B cell (primary cell): ENCODE data around the gene HNRNPH2. TPM values are rescaled to one million over a fixed set of nuclear protein-coding genes. Genes with fewer than 3 reads are reported as not detected.

Experiments used
- ATAC-seq: fragments of 200-7000 bp; cut with Tn5 transposase; one replicate; pipeline ENCODE4 v1.10.0; 2021; ENCODE audit warnings: low read depth, mild to moderate bottlenecking, moderate number of reproducible peaks, moderate library complexity
- CTCF ChIA-PET: fragments of 350-600 bp; sonication (Branson Sonifier 250); formaldehyde crosslinking; loops from one replicate; lab custom pipeline; 2021; ENCODE audit warnings: antibody characterized with exemption, inconsistent platforms; lab: Charles Lee
- POLR2A ChIA-PET: fragments of 350-600 bp; sonication (Branson Sonifier 250); formaldehyde crosslinking; loops from one replicate; lab custom pipeline; 2021; ENCODE audit warnings: antibody characterized with exemption; lab: Charles Lee
- DNase-seq: peaks from one replicate; pipeline ENCODE4 v3.0.0; 2013
- H2AFZ ChIP-seq: 2 replicates; pipeline ENCODE4 v1.6.1; 2012; ENCODE audit warnings: mild to moderate bottlenecking, low read depth, low read length; ENCODE audit not compliant: insufficient read depth, poor library complexity, severe bottlenecking
- H3K27ac ChIP-seq, 2 donors: 1 replicate in 1 of 2; 2 replicates in 1 of 2; pipeline ENCODE4 v1.5.1; 2012 to 2013; ENCODE audit warnings: low read length in 2 of 2, mild to moderate bottlenecking in 2 of 2, moderate library complexity in 1 of 2
- H3K27me3 ChIP-seq, 4 experiments: fragments of 200-600 bp in 1 of 4; sonication (generic) in 1 of 4; replicated peaks in 1 of 4; 1 replicate in 2 of 4; 2 replicates in 2 of 4; pipeline versions ENCODE4 v1.6.1 to v1.7.0; 2013 to 2016; ENCODE audit warnings: low read length in 3 of 4, mild to moderate bottlenecking in 2 of 4, mixed read lengths in 1 of 4, moderate library complexity in 1 of 4; ENCODE audit not compliant: insufficient read depth in 4 of 4, control insufficient read depth in 3 of 4; ENCODE audit errors: control extremely low read depth in 1 of 4
- H3K36me3 ChIP-seq, 2 experiments: replicated peaks in 1 of 2; 1 replicate in 1 of 2; 2 replicates in 1 of 2; pipeline versions ENCODE4 v1.6.1 to v1.7.1; 2013; ENCODE audit warnings: low read length in 1 of 2; ENCODE audit not compliant: insufficient read depth in 2 of 2, control insufficient read depth in 1 of 2; ENCODE audit errors: control extremely low read depth in 1 of 2, extremely low read depth in 1 of 2
- H3K4me1 ChIP-seq, 2 donors: fragments of 200-600 bp in 1 of 2; sonication (generic) in 1 of 2; 1 replicate in 1 of 2; 2 replicates in 1 of 2; pipeline versions ENCODE4 v1.5.1 to v1.6.1; 2013 to 2017; ENCODE audit warnings: low read length in 2 of 2; ENCODE audit not compliant: control insufficient read depth in 2 of 2, insufficient read depth in 2 of 2
- H3K4me2 ChIP-seq: replicated peaks from 2 replicates; pipeline ENCODE3; 2012; ENCODE audit warnings: mild to moderate bottlenecking, low read depth, low read length; ENCODE audit not compliant: poor library complexity, severe bottlenecking
- H3K4me3 ChIP-seq, 5 experiments: fragments of 200-600 bp in 1 of 5; sonication (generic) in 1 of 5; 1 replicate in 3 of 5; 2 replicates in 2 of 5; pipeline versions ENCODE4 v1.5.1 to v1.7.0; 2011 to 2016; ENCODE audit warnings: low read length in 4 of 5, mild to moderate bottlenecking in 4 of 5, low read depth in 2 of 5, control low read depth in 1 of 5, moderate library complexity in 1 of 5; ENCODE audit not compliant: insufficient read depth in 1 of 5; ENCODE audit errors: control extremely low read depth in 1 of 5, extremely low read depth in 1 of 5
- H3K79me2 ChIP-seq: fragments of 200-600 bp; sonication (generic); one replicate; pipeline ENCODE4 v1.6.0; 2016; ENCODE audit warnings: low read length; ENCODE audit not compliant: control insufficient read depth, insufficient read depth
- H3K9ac ChIP-seq: fragments of 200-600 bp; sonication (generic); 2 replicates; pipeline ENCODE4 v1.6.1; 2017; ENCODE audit warnings: mild to moderate bottlenecking, low read length, moderate library complexity
- H3K9me3 ChIP-seq, 3 donors: one replicate each; pipeline versions ENCODE4 v1.6.1 to v1.7.1; 2013; ENCODE audit warnings: low read length in 2 of 3; ENCODE audit not compliant: control insufficient read depth in 2 of 3, insufficient read depth in 1 of 3; ENCODE audit errors: control extremely low read depth in 1 of 3
- H4K20me1 ChIP-seq: 2 replicates; pipeline ENCODE4 v1.6.0; 2012; ENCODE audit warnings: mild to moderate bottlenecking, low read length; ENCODE audit not compliant: insufficient read depth, control insufficient read depth, poor library complexity, severe bottlenecking
- H3K27ac Mint-ChIP-seq: one replicate; pipeline ENCODE4 v1.8.0; 2021; ENCODE audit warnings: mixed read lengths
- H3K27me3 Mint-ChIP-seq: one replicate; pipeline ENCODE4 v1.8.0; 2021; ENCODE audit warnings: mixed read lengths
- H3K4me1 Mint-ChIP-seq: one replicate; pipeline ENCODE4 v1.8.0; 2021; ENCODE audit warnings: mixed read lengths
- H3K4me3 Mint-ChIP-seq: one replicate; pipeline ENCODE4 v1.8.0; 2021; ENCODE audit warnings: mixed read lengths
- H3K9me3 Mint-ChIP-seq: one replicate; pipeline ENCODE4 v1.8.0; 2022; ENCODE audit warnings: mixed read lengths; ENCODE audit not compliant: insufficient read depth
- EZH2 ChIP-seq: IDR thresholded peaks from 2 replicates; pipeline ENCODE4 v1.6.1; 2012; ENCODE audit warnings: borderline replicate concordance, low read depth, mild to moderate bottlenecking, moderate library complexity, low read length; ENCODE audit not compliant: insufficient read depth, poor library complexity, severe bottlenecking
- WGBS: methylation state at CpG from one replicate; pipeline ENCODE4 v1.1.5; 2013; ENCODE audit warnings: missing lambda C conversion rate; ENCODE audit not compliant: insufficient coverage; 5-methylcytosine and 5-hydroxymethylcytosine counted together
- intact Hi-C: fragments of 100-400 bp; cut with micrococcal nuclease; formaldehyde crosslinking; loops from one replicate; pipeline ENCODE4 v1.10.0; 2022
- polyA plus RNA-seq: library from polyadenylated mRNA; depleted of rRNA; stranded (reverse); fragments of >200 nt; gene quantifications from 2 replicates; pipeline ENCODE4 v1.2.3, GENCODE V29; 2012
- total RNA-seq, 2 donors: library from RNA; stranded (reverse); fragments of 120-200 nt in 1 of 2; gene quantifications; 1 replicate in 1 of 2; 2 replicates in 1 of 2; pipeline versions ENCODE4 v1.2.3 to v1.2.4, GENCODE V29; 2013 to 2022
- TF ChIP-seq, protein P1 (sequence below): fragments of 200-600 bp; IDR thresholded peaks from one replicate; pipeline ENCODE4 v1.8.0; 2022; ENCODE audit warnings: antibody characterized with exemption, mild to moderate bottlenecking

HNRNPH2 gene
- total and polyA plus RNA-seq, 2 donors (not counting 1 experiment from before 2014, with no cell fraction given): 9.2 to 57.1 TPM

DNA sequence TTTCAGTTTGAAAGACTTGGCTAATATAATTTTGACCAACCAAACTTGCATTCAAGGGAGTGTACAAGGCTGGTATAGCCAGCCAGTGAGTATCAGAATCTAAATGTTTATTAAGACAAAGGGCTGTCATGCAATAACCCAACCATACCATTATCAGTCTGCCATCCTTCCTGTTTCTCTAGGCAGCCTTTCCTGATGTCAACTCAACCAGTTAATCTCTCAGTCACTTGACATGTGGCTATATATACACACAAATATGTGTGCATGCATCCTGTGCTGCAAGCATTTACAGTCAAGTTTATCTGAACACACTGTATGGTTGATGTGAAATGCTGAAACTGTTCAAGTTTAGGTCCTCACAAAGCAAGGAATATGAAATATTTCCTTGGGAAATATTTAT is 39.2 kb upstream of the HNRNPH2 start:
- DNase-seq (peak; percentile 50), ATAC-seq (peak; percentile 54)
- Histone ChIP-seq H2AFZ (no peak overlapping the region), H3K27me3 (no peaks in the 10 kb centered on the region), H3K27ac (peak overlapping the region; percentile 68 to 85), H3K9ac (no peak overlapping the region), H4K20me1 (no peaks in the 10 kb centered on the region), H3K4me2 (peak overlapping the region; percentile 49), H3K4me1 (peaks cover 39 to 45% of the 10 kb centered on the region in 2 donors), H3K4me3 (peak overlapping the region in 2 of 5 experiments; percentile 2 to 8), H3K9me3 (no peaks in the 10 kb centered on the region), H3K79me2 (peaks cover 45% of the 10 kb centered on the region), H3K36me3 (peaks cover 0 to 41% of the 10 kb centered on the region in 2 experiments)
- Mint-ChIP-seq H3K27me3 (no peaks in the 10 kb centered on the region), H3K27ac (peak overlapping the region; percentile 85), H3K9me3 (no peaks in the 10 kb centered on the region), H3K4me3 (peak overlapping the region; percentile 79), H3K4me1 (peaks cover 37% of the 10 kb centered on the region)
- TF ChIP-seq EZH2: no peak
- TF ChIP-seq, protein P1, sequence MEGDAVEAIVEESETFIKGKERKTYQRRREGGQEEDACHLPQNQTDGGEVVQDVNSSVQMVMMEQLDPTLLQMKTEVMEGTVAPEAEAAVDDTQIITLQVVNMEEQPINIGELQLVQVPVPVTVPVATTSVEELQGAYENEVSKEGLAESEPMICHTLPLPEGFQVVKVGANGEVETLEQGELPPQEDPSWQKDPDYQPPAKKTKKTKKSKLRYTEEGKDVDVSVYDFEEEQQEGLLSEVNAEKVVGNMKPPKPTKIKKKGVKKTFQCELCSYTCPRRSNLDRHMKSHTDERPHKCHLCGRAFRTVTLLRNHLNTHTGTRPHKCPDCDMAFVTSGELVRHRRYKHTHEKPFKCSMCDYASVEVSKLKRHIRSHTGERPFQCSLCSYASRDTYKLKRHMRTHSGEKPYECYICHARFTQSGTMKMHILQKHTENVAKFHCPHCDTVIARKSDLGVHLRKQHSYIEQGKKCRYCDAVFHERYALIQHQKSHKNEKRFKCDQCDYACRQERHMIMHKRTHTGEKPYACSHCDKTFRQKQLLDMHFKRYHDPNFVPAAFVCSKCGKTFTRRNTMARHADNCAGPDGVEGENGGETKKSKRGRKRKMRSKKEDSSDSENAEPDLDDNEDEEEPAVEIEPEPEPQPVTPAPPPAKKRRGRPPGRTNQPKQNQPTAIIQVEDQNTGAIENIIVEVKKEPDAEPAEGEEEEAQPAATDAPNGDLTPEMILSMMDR: no peak
- POLR2A ChIA-PET: no interaction called here
- intact Hi-C loops: no loop called here
- CTCF ChIA-PET: interaction anchor here (0.9 to 1.5 kb wide), 3 partner anchors 11 to 46 kb away, joined by 3 to 6 read pairs (median 5); partner anchors contain the start of gene RPL36A

DNA sequence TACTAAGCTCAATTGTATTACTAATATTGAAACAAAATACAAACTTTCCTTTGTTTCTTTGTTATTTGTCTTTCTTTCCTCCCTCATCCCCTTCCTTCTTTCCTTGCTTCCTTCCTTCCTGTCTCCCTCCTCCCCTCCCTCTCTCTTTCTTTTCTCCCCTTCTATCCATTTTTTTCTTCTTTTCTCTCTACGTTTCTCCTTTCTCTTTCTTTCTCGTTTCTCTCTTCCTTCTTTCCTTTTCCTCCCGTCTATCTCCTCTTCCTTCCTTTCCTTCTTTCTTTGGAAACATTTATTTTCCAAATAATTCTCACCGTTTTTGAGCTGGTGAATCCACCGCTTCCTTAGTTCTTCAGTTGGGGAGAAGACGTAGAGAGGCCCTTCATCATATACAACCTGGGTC is 38.3 kb upstream of the HNRNPH2 start:
- peak overlapping the region; percentile 59 for H3K4me3 Mint-ChIP-seq
- peaks cover 45% of the 10 kb centered on the region for H3K79me2 ChIP-seq
- no peaks in the 10 kb centered on the region for H3K27me3 ChIP-seq
- DNase-seq (no peak), ATAC-seq (no peak)
- H3K27ac Mint-ChIP-seq: peak overlapping the region; percentile 84
- ChIA-PET POLR2A (no interaction called here), CTCF (interaction anchor here (1.8 kb wide), 1 partner anchor 14 kb away, joined by 4 read pairs; no protein-coding TSS in a partner anchor)
- intact Hi-C loops: loop anchor here (2.0 kb wide), 1 partner anchor 21 kb away; the partner anchor contains the start of gene RPL36A
- H4K20me1 ChIP-seq: no peaks in the 10 kb centered on the region
- H3K4me1 Mint-ChIP-seq: peaks cover 42% of the 10 kb centered on the region
- no peaks in the 10 kb centered on the region for H3K27me3 Mint-ChIP-seq
- H3K9me3 ChIP-seq: no peaks in the 10 kb centered on the region
- H3K4me1 ChIP-seq: peaks cover 39 to 45% of the 10 kb centered on the region in 2 donors
- no peak for TF ChIP-seq EZH2
- TF ChIP-seq, protein P1: peak; percentile 13
- H3K9me3 Mint-ChIP-seq: no peaks in the 10 kb centered on the region
- H3K9ac ChIP-seq: no peak overlapping the region
- H2AFZ ChIP-seq: no peak overlapping the region
- WGBS: 83% methylated on average over 1 of the region's 6 CpGs
- H3K4me3 ChIP-seq: no peak overlapping the region
- H3K36me3 ChIP-seq: peaks cover 0 to 50% of the 10 kb centered on the region in 2 experiments
- H3K27ac ChIP-seq: peak overlapping the region; percentile 41 to 85
- peak overlapping the region; percentile 49 for H3K4me2 ChIP-seq
